ENCODE data around the gene SOBP. TPM values are rescaled to one million over a fixed set of nuclear protein-coding genes. Genes with fewer than 3 reads are reported as not detected.

Gene SOBP
- total RNA-seq, 2 donors from 2014 or later, result 1.5 to 1.9 TPM

- Mint-ChIP-seq H3K4me3 (no peak overlapping the region), H3K36me3 (ENCODE audit: low read depth) (no peaks in the 10 kb centered on the region), H3K9me3 (no peaks in the 10 kb centered on the region), H3K27ac (no peak overlapping the region), H3K27me3 (ENCODE audit: insufficient read depth) (no peaks in the 10 kb centered on the region), H3K4me1 (no peaks in the 10 kb centered on the region)
- H3K4me1 ChIP-seq (ENCODE audit: control insufficient read depth, insufficient read depth, low read length), result no peaks in the 10 kb centered on the region
- H3K4me3 ChIP-seq (ENCODE audit: low read length), result no peak overlapping the region
- 93 to 98% methylated on average over 6 to 9 of the region's 9 CpGs for WGBS, 2 experiments (ENCODE audit: insufficient coverage in 1 of 2, insufficient read length in 1 of 2)
- no peak overlapping the region for H3K9ac ChIP-seq (ENCODE audit: extremely low read depth, low read length, poor library complexity, severe bottlenecking)
- H3K27me3 ChIP-seq (ENCODE audit: control insufficient read depth, insufficient read depth, low read length, poor library complexity, severe bottlenecking), result no peaks in the 10 kb centered on the region
- H3K9me3 ChIP-seq (ENCODE audit: control insufficient read depth, low read length), result peaks cover 8% of the 10 kb centered on the region
- DNase-seq, result no peak
- no peaks in the 10 kb centered on the region for H3K36me3 ChIP-seq (ENCODE audit: control insufficient read depth, insufficient read depth, low read length)
- H3K27ac ChIP-seq (ENCODE audit: low read depth, low read length), result peak overlapping the region; percentile 16
- TF ChIP-seq CTCF (conservative IDR thresholded peaks at IDR 0.05), result no peak
These were observed 157.6 kb downstream of the SOBP start for GRCh38 chr6:107647439-107647948.

- H3K4me1 ChIP-seq (ENCODE audit: control insufficient read depth, insufficient read depth, low read length), result no peaks in the 10 kb centered on the region
- Mint-ChIP-seq H3K36me3 (ENCODE audit: low read depth) (no peaks in the 10 kb centered on the region), H3K27ac (no peak overlapping the region), H3K4me1 (no peaks in the 10 kb centered on the region), H3K9me3 (no peaks in the 10 kb centered on the region), H3K4me3 (no peak overlapping the region), H3K27me3 (ENCODE audit: insufficient read depth) (no peaks in the 10 kb centered on the region)
- TF ChIP-seq CTCF (conservative IDR thresholded peaks at IDR 0.05), result no peak
- no peak overlapping the region for H3K9ac ChIP-seq (ENCODE audit: extremely low read depth, low read length, poor library complexity, severe bottlenecking)
- no peak overlapping the region for H3K27ac ChIP-seq (ENCODE audit: low read depth, low read length)
- no peak for DNase-seq
- H3K27me3 ChIP-seq (ENCODE audit: control insufficient read depth, insufficient read depth, low read length, poor library complexity, severe bottlenecking), result no peaks in the 10 kb centered on the region
- H3K4me3 ChIP-seq (ENCODE audit: low read length), result no peak overlapping the region
- WGBS, 2 experiments (ENCODE audit: insufficient coverage in 1 of 2, insufficient read length in 1 of 2), result 67% methylated on average over 1 of the region's 1 CpG; no CpG with 5 or more reads in 1 of the 2 experiments
- H3K9me3 ChIP-seq (ENCODE audit: control insufficient read depth, low read length), result peaks cover 8% of the 10 kb centered on the region
- no peaks in the 10 kb centered on the region for H3K36me3 ChIP-seq (ENCODE audit: control insufficient read depth, insufficient read depth, low read length)
These were observed 159.1 kb downstream of the SOBP start for GRCh38 chr6:107648983-107649382.

- Mint-ChIP-seq H3K9me3 (no peaks in the 10 kb centered on the region), H3K27ac (no peak overlapping the region), H3K27me3 (ENCODE audit: insufficient read depth) (no peaks in the 10 kb centered on the region), H3K4me1 (peaks cover 16% of the 10 kb centered on the region), H3K36me3 (ENCODE audit: low read depth) (no peaks in the 10 kb centered on the region), H3K4me3 (no peak overlapping the region)
- Histone ChIP-seq H3K9me3 (ENCODE audit: control insufficient read depth, low read length) (peaks cover 8% of the 10 kb centered on the region), H3K4me1 (ENCODE audit: control insufficient read depth, insufficient read depth, low read length) (peaks cover 4% of the 10 kb centered on the region), H3K27ac (ENCODE audit: low read depth, low read length) (no peak overlapping the region), H3K36me3 (ENCODE audit: control insufficient read depth, insufficient read depth, low read length) (no peaks in the 10 kb centered on the region), H3K9ac (ENCODE audit: extremely low read depth, low read length, poor library complexity, severe bottlenecking) (no peak overlapping the region), H3K27me3 (ENCODE audit: control insufficient read depth, insufficient read depth, low read length, poor library complexity, severe bottlenecking) (no peaks in the 10 kb centered on the region), H3K4me3 (ENCODE audit: low read length) (no peak overlapping the region)
- DNase-seq, result no peak
- 91 to 100% methylated on average over 1 to 2 of the region's 2 CpGs for WGBS, 2 experiments (ENCODE audit: insufficient coverage in 1 of 2, insufficient read length in 1 of 2)
- TF ChIP-seq CTCF (conservative IDR thresholded peaks at IDR 0.05), result no peak
These were observed 162.7 kb downstream of the SOBP start for GRCh38 chr6:107652526-107653182.

Data from endodermal cell (in vitro differentiated cells).